ENCODE results near the gene PTPN6. TPM values are rescaled to one million over a fixed set of nuclear protein-coding genes. Genes with fewer than 3 reads are reported as not detected.

The PTPN6 gene
- total RNA-seq (2014; rRNA removed; shearing (Covaris generic)) (37.1 and 42.9 TPM in 2 replicates), total RNA-seq (2022) (110 and 116 TPM in 2 replicates), Bru-seq, nascent RNA (percentile 57 among the genes with signal in this experiment), BruChase-seq, experiment 1, labeled RNA remaining after a 6-hour chase (percentile 63 among the genes with signal in this experiment), BruChase-seq, experiment 2, labeled RNA remaining after a 2-hour chase (percentile 62 among the genes with signal in this experiment)
- long read RNA-seq, transcript PTPN6-201 (16 exons, 2,245 nt): major isoform, 114 of 186 reads
- long read RNA-seq, transcript PTPN6-202 (16 exons, 2,159 nt): minor isoform, 11 of 186 reads
- long read RNA-seq, partial matches to known transcripts: 26 of 186 reads
- long read RNA-seq, other reads (novel, unspliced or antisense): 29 of 186 reads

- intact Hi-C loops (cut with micrococcal nuclease; ENCODE audit: unreplicated experiment): loop anchor here (1.0 kb wide), 1 partner anchor 8 kb away; no protein-coding TSS in a partner anchor
- no TSS peak for BruUV-seq (replicated peaks)
- peak; percentile 83 for DNase-seq (ENCODE audit: low spot score)
- ChIA-PET CTCF (ENCODE audit: unreplicated experiment) (interaction anchor here (0.6 to 1.2 kb wide), 5 partner anchors 11 to 323 kb away, joined by 3 to 6 read pairs (median 3); no protein-coding TSS in a partner anchor), POLR2A (interaction anchor here (1.2 to 1.9 kb wide), 2 partner anchors 10 to 18 kb away, joined by 3 to 14 read pairs; no protein-coding TSS in a partner anchor)
- Histone ChIP-seq H3K9me3 (ENCODE audit: low read length) (no peaks in the 10 kb centered on the region), H3K27ac (ENCODE audit: low read depth, low read length, poor library complexity, severe bottlenecking) (peak within 1 kb of the TSS; percentile 49), H2AFZ (ENCODE audit: low read length) (peak within 1 kb of the TSS; percentile 46; the same call in 1 of the 2 replicates), H3K4me2 (ENCODE audit: low read length) (peak within 1 kb of the TSS; percentile 87), H3K9me2 (ENCODE audit: insufficient read depth, low read length) (no peaks in the 10 kb centered on the region), H3K4me1 (ENCODE audit: insufficient read depth, low read length, poor library complexity, severe bottlenecking) (peaks cover 88% of the 10 kb centered on the region), H3K36me3 (ENCODE audit: insufficient read depth, low read length) (no peaks in the 10 kb centered on the region), H3K4me3 (ENCODE audit: low read depth, low read length, poor library complexity, severe bottlenecking) (peak within 1 kb of the TSS; percentile 67), H4K20me1 (ENCODE audit: insufficient read depth, low read length) (no peaks in the 10 kb centered on the region), H3K79me2 (ENCODE audit: insufficient read depth, low read depth, low read length) (no peaks in the 10 kb centered on the region)
- TF ChIP-seq CTCF (conservative IDR thresholded peaks at IDR 0.05; ENCODE audit: low read length) (no peak), EZH2phosphoT487 (IDR thresholded peaks at IDR 0.05; ENCODE audit: borderline replicate concordance, low read depth, low read length) (no peak)
These were observed at the start of gene PTPN6 for GRCh38 chr12:6950811-6951540. TSS of gene PTPN6 (plus strand) at chr12:6951356. CDS start at chr12:6951513, 157 bp downstream.

- Histone ChIP-seq H3K9me2 (ENCODE audit: insufficient read depth, low read length) (no peaks in the 10 kb centered on the region), H3K79me2 (ENCODE audit: insufficient read depth, low read depth, low read length) (no peaks in the 10 kb centered on the region), H3K27ac (ENCODE audit: low read depth, low read length, poor library complexity, severe bottlenecking) (no peak overlapping the region), H3K4me2 (ENCODE audit: low read length) (no peak overlapping the region), H3K9me3 (ENCODE audit: low read length) (no peaks in the 10 kb centered on the region), H3K4me1 (ENCODE audit: insufficient read depth, low read length, poor library complexity, severe bottlenecking) (peaks cover 18% of the 10 kb centered on the region), H2AFZ (ENCODE audit: low read length) (no peak overlapping the region), H4K20me1 (ENCODE audit: insufficient read depth, low read length) (no peaks in the 10 kb centered on the region), H3K36me3 (ENCODE audit: insufficient read depth, low read length) (peaks cover 8% of the 10 kb centered on the region; the same call in 1 of the 2 replicates), H3K4me3 (ENCODE audit: low read depth, low read length, poor library complexity, severe bottlenecking) (no peak overlapping the region)
- BruUV-seq (replicated peaks): no TSS peak
- POLR2A ChIA-PET: interaction anchor here (0.5 to 1.5 kb wide), 8 partner anchors 8 to 51 kb away, joined by 3 to 5 read pairs (median 3); no protein-coding TSS in a partner anchor
- DNase-seq (ENCODE audit: low spot score): no peak
- intact Hi-C loops (cut with micrococcal nuclease; ENCODE audit: unreplicated experiment): no loop called here
- CTCF ChIA-PET (ENCODE audit: unreplicated experiment): no interaction called here
- TF ChIP-seq CTCF (conservative IDR thresholded peaks at IDR 0.05; ENCODE audit: low read length) (no peak), EZH2phosphoT487 (IDR thresholded peaks at IDR 0.05; ENCODE audit: borderline replicate concordance, low read depth, low read length) (no peak)
These were observed 48.7 kb upstream of the PTPN6 start for GRCh38 chr12:6902448-6902847.
